GM18499 (cell line): Measurements from ENCODE around the gene IGFN1.

Source experiments
- ATAC-seq: cut with Tn5 transposase; IDR thresholded peaks from one replicate; pipeline ENCODE4 v1.9.1; 2021; ENCODE audit warnings: moderate number of reproducible peaks; ENCODE audit not compliant: insufficient read depth, unreplicated experiment

The IGFN1 gene

DNA sequence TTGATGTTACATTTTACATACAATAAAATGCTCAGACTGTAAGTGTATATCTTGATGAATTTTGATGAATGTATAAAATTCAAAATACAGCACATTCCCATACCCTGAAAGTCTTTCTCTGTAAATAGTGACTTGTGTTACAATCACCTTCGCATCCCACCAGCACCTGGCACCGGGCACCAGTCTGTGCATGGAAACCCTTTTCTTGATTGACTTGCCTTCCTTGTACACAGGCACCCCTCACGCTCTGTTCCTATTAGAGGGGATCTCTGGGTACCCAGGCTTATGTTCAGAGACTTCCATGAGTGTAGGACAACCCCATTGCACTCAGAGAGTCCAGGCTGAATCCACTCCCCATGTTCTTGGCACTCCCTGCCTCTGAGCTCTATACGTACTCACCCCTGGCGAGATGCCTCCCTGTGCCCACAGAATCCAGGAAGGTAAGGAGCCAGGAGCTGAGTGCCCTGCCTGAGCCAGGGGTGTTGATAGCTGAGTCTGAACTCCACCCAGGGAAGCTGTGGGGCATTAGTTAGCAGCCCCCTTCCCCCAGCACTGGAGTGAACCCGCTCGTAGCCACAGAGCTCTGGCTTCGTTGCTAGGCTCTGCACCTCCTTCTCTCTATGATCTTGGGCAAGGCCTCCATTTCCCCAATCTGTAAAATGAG, 70.2 kb downstream of the IGFN1 start:
- no peak for ATAC-seq

DNA sequence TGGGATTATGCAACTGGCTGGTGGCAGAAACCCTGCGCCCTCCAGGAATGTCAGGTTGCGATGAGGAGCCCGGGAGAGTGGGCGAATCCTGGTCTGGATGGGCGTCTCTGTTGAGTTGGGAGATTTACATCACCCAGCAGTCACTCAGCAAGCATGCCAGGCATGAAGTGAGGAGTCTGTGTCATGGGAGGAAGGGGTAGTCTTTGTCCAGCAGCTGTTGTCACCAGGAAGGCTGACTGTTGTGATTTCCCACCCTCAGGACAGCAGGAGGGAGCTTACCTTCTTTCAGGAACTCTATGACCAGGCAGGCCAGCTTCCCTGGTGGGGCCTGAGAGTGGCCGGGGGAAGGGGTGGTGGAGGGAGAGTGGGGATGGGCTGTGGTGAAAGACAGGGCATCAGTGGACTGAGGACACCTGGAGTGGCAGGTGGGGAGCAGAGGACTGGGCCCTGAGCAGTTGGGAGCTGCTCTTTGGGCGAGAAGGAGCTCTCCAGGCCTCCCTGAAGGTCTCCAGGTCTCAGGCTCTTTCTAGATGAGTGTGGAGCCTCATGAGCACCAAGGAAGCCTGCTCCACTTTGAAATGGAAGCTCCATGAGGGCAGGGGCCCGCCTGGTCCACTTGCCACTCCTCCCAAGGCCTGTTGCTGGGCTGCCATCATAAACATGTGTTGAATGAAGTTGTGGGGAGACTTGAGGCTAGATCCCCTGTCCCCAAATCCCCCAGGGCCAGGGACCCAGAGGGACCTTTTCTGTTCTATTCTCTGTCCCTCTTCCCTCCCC, 71.3 kb downstream of the IGFN1 start:
- ATAC-seq, result no peak

DNA sequence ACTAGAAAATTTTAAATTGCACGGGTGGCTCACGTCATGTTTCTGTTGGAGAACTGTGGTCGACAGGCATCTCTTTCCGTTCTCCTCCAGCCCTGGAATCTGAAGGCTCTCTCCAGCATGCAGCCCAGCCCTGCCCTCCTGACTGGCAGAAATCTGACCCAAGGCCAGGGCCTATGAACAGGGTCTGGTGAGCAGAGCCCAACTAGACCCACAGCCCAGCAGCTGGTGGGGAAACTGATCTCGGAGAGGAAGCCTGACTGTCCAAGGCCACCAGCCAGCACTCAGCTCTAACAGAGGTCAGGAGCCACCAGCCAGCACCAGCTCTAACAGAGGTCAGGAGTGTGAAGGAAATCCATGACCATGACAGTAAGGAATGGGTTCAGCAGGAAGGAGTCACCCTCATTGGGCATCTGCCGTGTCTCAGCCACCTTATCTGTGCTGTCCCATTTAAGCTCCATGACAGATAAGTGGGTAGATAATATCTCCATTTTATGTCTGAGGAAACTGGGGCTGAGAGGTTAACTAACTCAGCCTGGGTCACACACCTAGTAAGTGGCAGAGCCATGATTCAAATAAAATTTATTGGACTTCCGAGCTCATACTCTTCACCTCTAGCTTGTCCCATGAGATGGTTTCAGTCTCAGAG, 72.5 kb downstream of the IGFN1 start:
- ATAC-seq, result no peak

DNA sequence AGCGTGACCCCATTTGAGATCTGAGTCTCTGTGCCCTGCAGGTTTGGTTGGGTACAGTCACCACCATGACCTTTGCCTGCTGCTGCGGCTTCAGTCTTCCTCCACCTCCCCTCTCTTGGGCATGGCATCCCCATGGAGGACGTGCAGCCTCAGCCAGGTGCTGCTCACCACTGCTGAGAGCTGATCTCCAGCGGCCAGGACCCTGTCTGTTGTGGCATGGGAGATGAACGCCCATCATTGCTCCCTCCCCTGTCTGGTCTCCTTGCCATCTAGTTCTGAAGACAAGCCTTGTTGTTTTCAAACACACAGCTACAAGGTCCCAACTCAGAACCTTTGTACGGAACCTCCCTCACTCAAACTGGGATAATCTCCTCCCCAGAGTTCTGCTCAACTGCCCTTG, 73.4 kb downstream of the IGFN1 start:
- ATAC-seq, result no peak

DNA sequence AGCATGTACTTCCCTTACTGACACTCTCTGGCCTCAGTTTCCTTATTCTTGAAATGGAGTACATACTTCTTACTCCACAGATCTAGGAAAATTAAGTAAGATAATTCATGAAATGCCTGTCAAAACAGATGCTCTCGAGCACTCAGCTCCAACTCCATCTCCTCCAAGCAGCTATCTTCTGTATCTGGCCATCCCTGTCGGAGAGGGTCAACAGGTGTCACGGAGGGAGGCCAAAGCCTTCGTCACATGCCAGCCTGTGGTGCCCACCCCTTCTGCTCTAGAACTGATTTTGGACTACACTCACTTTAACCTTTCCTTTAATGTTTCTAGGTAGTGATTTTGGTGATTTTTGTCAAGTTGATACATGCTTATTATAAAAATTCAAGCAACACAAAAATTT, 73.9 kb downstream of the IGFN1 start:
- ATAC-seq, result no peak

GRCh38 chr1:201265756-201266155, 75.1 kb downstream of the IGFN1 start:
- no peak for ATAC-seq

GRCh38 chr1:201266276-201266675, 75.7 kb downstream of the IGFN1 start:
- ATAC-seq, result no peak

GRCh38 chr1:201266774-201267173, 76.2 kb downstream of the IGFN1 start:
- no peak for ATAC-seq

- ATAC-seq, result no peak
These were observed 77.0 kb downstream of the IGFN1 start for GRCh38 chr1:201267481-201268229.

DNA sequence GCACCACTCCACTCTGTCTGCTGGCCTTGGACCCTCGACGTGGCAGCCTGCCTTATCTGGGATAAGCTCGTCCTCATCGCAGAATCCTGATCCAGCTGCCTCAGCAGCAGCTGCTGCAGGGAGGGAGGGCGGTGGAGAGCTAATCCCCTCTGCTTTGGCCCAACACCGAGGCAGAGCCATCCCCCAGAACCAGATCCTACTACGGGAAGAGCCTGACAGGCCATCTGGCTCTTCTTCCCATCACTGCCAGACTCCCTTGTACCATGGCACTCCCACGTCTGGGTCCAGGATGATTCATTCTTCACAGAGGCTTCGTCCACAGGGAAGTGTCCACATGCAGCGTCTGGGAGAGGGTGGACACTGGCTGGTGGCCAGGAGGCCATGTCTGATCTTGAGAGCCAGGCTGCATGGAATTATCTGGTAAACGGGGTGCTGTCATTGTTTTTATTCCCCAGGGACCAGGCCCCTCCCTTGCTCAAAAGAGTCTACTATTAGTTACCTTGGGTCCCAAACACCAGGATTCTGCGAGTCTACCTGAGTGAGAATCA, 78.1 kb downstream of the IGFN1 start:
- no peak for ATAC-seq

- no peak for ATAC-seq
These were observed 78.7 kb downstream of the IGFN1 start for GRCh38 chr1:201269281-201269680.

DNA sequence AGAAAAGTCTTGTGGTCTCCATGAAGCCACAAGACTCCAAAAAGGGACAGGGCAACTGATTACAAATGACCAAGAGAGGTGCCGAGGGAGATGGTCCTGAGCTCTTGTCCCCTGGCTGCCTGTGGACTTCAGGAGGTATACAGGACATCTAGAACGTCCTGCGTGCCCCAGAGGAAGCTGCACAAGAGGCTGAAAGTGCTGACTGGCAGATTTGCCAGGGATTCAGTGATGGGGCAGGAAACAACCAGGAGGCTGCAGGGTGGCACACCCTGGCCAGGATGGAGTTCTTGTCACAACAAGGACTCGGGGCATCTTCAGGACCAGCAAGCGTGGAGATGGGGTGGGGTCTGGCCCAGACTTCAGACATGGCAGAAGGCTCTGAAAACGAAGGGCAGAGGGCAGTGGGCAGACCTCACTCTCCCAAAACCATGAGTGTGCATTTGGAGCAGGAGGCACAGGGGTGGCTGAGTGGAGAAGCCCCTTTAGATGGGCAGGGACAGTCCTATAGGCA, 79.3 kb downstream of the IGFN1 start:
- no peak for ATAC-seq

DNA sequence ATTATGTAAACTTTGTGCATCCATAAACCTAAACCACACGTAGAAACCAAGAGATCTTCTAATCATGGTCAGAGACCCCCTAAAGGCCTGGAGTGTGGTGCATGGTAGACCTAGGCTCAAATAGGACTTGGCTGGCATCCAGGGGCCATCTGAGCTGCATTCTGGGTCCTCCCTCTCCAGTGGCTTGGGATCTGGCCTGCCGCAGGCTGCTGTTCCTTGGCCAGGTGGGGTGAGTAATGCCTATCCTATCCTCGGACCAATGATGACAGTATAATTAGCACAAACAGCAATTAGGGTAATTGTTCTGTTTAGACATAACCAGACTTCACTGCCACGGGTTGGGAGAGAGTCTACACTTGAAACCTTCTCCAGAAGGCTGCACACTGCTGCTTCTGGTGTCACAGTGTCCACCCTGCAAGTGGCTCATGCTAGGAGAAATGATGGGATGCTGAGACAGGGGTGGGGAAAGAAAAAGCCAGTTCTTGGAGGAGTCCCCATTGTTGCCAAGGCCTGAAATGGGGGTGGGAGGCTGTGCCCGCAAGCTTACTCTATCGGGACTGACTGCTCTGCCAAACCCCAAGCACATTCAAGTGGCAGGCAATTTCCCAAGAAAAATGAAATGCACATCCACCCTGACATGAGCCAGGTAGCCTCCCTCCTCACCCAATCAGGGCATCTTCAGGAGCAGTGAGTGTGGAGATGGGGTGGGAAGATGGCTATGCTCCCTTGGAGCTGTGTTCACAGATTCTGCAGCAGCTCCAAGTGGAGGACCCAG, 80.2 kb downstream of the IGFN1 start:
- no peak for ATAC-seq

- ATAC-seq, result no peak
These were observed 82.2 kb downstream of the IGFN1 start for GRCh38 chr1:201272799-201273198.

DNA sequence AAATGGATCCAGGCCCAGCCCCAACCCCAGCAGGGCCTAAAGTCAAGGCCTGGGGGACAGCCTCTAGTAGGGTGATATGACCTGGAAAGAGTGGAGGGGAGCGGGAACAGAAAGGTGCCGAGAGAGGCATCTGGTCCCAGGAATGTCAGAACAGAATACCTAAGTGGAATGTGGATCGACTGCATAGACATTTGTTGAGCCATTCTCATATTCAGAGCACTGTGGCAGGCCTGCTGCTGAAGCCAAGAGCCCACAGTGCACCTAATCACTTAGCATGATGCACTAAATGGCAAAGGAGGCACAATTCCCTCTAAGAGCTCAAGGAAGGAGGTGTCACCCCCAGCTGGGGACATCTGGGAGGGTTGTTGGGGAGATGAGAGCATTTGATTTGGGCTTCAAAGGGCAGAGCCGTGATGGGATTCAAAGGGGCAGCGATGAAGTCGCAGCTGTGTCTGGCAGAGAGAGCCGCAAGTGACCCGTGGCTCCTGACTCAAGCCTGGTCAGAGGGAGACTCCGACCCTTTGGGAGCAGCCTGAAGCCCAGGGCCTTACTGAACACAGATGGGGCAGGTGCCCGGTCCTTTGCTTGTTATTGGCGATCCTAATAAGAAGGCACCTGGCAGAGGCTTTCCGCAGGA, 84.1 kb downstream of the IGFN1 start:
- no peak for ATAC-seq

- ATAC-seq, result no peak
These were observed 84.6 kb downstream of the IGFN1 start for GRCh38 chr1:201275253-201275666.

DNA sequence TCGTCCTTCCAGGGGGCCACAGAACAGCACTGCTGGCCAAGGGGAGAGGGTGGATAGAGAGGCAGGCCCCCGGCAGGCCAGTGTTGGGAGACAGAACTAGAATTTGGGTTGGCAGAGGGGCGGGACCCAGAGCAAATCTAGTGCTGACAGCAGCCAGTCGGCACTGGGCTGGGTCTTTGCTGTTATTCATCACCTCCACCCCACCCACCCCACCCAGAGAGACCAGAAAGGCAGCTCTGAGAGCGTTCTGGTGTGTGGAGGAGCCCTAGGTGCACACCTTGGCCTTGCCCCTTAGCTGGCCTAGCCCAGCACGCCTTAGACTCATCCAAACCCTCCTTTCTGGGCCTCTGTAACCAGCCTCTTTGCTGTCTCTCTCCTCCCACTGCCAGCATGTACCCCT, 86.3 kb downstream of the IGFN1 start:
- no peak for ATAC-seq

- ATAC-seq, result no peak
These were observed 86.8 kb downstream of the IGFN1 start for GRCh38 chr1:201277441-201277840.
